GM21717 (cell line): ENCODE data around the gene FAM163B.

ENCODE experiments used
- ATAC-seq: cut with Tn5 transposase; IDR thresholded peaks from one replicate; pipeline ENCODE4 v1.9.1; 2021; ENCODE audit warnings: mild to moderate bottlenecking, moderate library complexity; ENCODE audit not compliant: unreplicated experiment

The FAM163B gene

DNA sequence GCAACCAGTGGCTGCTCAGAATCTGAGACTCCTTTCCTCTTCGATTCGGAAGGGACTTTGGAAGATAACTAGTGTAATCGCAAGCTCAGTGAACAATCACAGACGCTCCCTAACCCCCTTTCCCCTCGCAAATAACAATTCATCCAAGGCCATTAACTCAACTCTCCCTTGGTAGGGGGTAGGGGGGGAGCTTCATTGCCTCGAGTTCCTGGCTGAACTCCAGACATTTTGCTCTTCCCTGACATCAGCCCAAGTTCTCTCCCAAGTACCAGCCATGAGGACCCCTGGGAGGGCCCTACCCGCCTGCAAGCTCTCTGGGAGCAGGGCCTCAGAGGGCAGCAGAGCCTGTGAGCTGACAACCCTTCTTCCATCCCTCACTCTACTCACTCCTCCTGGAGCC is 8.4 kb downstream of the FAM163B start:
- no peak for ATAC-seq

DNA sequence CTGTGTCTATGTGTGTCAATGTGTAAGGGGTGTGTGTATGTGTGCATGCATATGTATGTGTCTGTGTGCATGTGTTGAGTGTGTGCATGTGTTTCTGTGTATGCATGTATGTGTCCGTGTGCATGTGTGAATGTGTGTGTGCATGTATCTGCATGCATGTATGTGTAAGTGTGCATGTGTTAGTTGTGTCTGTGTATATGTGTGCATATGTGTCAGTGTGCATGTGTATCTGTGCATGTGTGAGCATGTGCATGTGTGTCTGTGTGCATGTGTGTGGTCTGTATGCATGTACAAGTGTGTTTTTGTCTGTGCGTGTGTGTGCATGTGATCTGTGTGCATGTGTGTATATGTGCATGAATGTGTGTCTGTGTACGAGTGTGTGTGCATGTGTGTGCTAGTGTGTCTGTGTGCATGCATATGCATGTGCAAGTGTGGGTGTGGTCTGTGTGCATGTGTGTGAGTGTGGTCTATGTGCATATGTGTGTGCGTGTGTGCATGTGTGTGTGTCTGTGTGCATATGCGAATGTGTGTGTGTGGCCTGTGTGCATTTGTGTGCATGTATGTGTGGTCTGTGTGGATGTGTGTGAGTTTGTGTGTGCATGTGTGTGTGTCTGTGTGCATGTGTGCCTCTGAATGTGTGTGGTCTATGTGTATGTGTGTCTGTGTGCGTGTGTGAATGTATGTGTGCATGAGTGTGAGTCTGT is 9.6 kb downstream of the FAM163B start:
- no peak for ATAC-seq

DNA sequence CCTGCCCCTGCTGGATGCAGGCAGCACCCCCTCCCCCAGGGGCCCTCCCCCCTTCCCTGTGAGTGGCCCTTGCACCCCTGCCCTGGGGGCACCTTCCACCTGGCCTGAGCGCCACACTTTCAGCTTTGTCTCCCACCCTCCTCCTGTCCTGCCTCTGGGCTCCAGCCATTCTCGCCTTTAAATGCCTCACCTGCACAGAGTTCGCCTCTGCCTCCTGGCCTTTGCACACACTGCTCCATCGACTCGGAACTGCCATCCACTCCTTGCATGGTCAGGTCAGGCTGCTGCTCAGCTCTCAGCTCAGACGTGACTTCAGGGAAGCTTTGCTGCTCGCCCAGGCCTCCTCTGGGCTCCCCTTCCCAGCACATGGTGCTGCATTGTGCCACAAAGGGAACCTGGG is 10.2 kb downstream of the FAM163B start:
- ATAC-seq: no peak

DNA sequence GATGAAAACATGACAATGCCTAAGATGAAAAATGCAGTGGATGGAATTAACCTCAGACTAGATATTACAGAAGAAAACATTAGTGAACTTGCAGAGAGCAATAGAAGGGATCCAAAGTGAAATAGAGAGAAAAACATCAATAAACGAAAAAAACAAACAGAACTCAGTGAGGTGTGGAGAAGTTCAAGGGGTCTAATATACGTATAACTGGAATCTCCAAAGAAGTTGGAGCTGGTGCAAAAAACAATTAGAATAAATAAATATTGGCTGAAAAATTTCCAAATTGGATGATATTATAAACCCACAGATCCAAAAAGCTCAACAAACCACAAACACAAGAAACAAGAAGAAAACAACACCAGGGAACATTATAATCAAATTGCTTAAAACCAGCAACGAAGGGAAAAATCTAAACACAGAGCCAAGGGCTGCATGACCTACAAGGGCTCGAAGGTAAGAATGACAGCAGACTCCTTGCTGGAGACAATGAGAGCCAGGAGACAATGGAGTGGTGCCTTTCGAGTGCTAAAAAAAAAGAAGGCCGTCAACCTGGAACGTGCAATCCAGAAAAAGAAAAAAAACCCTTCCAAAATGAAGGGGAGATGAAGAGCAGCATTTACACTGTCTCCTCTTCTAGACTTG is 11.8 kb downstream of the FAM163B start:
- no peak for ATAC-seq

DNA sequence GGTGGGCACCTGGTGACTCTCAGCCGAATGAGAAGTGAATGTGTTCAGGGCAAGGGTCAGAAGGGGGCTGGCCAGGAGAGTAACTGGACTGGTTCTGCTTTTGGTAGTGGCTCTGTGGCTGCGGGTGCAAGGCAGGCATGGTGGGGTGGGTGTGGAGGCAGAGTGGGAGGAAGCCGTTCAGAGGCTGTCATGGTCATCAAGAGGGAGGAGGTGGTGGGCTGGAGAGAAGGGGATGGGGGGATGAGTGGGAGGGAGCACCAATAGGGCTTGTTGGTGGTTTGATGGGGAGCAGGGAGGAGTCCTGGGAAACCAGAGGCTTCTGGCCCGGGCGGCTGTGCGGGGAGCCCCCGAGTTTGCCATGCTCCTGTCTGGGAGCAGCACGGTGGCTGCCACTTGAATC is 13.3 kb downstream of the FAM163B start:
- no peak for ATAC-seq

DNA sequence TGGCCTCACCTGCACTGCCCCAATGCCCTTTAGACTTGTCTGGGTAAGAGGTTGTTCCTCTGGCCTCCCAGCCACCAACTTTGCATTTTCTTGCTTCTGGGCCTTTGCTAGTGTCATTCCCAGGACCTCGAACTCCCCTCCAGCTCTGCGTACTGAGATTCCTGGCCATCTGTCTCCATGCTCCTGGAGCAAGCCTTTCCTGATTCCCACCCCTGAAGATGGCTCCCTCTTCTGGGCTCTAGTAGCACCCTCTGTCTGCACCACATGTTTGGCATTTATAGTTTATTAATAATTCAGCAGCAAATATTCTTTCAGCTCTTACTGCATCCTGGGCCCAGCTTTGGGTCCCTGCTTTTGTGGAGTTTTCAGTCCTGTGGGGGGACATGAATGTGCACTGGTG is 14.9 kb downstream of the FAM163B start:
- ATAC-seq: no peak

DNA sequence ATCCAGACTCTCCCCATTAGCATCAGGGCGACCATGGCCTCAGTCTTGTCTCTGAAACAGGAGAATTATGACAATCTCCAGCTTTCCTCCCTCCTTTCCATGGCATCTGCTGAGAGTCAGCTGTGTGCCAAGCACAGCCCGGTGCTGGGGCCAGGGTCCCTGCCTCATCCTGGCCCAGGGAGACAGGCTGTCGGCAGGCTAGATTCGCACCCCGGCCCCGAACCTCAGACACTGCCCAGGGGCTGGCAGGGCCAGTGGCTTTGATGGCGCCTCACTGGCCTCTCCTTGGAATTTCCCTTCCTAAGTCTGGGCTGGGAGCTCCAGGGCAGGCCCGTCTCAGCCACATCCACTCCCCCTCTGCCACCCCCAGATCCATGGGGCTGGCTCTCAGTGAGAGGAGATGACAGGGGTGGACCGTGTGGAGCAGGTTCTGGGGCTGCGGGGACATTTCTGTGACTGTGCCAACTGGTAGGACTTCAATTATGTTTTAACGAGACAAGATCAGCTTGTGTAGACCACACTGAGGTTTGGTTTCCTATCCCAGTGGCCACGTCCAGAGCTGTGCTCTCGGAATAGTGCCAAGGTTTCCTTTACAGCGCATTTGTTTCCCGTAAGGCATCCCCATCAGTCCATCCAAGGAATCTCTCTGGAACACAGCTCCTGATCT is 15.5 kb downstream of the FAM163B start:
- no peak for ATAC-seq

DNA sequence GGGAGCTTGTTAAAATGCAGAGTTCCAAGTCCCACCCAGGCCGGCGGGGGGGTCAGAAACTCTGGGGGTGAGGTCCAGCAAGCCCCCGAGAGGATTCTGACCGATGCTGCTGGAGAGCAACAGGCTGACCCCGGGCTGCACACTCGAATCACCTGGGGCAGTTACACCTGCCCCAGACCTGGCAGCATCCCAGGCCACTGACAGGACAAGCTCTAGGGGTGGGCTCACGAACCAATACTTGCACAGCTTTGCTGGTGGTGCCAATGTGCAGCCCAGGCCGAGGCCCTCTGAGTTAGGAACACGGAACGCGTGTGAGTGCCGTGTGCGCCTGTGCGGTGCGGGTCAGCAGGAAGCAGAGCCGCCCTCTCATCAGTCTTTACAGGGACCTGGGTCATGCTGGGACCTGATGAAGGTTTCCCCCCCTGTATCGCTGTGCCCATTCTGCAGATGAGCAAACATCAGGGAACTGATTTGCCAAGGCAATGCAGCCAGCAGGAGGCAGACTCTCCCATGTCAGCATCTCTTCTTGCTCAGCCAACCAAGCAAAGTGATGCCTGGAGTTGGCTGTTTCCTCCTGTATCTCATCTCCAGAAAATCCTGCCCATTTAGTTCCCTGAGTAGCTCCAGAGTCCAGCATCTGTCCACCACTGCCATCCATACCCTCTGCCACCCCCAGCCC is 16.3 kb downstream of the FAM163B start:
- no peak for ATAC-seq

DNA sequence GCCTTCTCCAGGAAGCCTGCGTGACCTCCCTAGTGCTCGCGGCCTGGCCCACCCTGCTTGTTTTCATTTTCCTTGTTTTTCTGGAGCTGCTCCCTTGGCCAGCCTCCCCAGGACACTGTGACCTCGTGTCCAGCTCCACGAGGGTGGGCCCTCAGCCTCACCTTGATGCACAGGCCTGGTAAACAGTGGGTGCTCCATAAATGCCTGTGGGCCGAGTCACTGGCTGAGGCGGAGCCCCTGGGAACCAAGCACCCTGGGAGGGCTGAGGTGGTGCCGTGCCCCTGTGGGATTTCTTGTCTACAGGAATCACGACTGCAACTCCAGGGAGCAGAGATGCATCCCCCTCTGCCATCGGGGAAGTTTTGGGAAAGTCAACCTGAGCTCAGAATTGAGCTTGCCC is 17.2 kb downstream of the FAM163B start:
- no peak for ATAC-seq

DNA sequence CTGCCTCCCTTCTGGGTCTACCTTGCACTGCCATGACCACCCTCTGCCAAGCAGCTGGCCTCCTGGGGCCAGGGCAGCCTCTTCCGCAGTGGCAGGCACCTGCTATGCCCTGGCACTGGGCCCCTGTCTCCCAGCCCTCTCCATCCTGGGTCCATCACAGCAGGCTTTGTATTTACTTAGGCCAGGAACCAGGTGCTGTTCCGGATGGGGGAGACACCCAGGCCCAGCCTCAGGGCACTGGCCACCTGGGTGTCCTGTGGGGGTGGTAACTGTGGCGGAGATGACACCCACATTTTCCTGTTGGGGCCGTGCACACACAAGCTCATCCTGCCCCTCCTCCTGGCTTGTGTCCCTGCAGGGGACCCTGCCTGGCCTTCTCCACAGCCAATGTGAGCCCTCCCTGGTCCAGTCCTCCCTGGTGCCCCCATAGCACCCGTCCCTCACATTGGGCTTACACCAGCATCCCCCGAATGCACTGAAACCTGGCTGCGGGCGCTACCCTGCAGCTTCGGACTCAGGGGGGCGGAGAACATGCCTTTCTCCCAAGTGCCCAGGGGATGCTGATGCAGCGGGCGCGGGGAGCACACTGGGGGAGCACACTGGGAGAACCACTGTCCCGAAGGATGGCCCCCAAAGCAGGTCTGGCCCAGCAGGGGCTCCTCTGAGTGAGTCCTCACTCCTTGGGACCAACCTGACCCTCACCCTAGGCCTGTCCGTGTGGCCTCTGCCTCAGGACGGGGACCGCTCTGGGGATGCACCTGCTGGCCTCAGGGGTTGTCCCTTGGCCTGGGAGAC is 17.9 kb downstream of the FAM163B start:
- ATAC-seq: no peak

DNA sequence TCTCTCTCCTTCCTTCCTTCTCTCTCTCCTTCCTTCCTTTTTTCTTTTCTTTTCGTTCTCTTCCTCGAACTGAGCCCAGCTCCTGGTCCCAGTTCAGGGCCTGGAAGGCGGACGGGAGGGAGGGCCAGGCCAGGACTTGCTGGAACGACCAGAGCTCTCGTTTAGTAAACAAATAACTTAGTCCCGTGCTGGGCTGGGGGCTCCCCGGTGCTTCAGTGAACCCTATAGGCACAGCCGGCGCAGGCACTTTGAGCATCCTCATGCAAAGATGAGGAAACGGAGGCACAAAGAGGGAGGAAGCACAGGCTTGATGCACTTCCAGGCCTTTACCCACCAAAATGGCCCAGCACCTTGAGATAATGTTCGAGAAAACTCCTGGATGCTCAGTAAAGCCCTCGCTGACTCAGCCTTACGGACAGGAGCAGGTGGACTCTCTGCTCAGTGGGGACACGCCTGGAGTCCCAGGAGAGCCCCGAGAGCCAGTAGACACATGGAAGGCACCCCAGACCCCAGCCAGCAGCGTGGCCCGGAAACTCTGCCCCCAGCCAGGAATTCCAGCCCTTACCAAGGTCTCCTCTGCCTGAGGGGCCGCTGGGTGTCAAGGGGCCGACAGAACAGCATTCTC is 18.8 kb downstream of the FAM163B start:
- ATAC-seq: no peak

DNA sequence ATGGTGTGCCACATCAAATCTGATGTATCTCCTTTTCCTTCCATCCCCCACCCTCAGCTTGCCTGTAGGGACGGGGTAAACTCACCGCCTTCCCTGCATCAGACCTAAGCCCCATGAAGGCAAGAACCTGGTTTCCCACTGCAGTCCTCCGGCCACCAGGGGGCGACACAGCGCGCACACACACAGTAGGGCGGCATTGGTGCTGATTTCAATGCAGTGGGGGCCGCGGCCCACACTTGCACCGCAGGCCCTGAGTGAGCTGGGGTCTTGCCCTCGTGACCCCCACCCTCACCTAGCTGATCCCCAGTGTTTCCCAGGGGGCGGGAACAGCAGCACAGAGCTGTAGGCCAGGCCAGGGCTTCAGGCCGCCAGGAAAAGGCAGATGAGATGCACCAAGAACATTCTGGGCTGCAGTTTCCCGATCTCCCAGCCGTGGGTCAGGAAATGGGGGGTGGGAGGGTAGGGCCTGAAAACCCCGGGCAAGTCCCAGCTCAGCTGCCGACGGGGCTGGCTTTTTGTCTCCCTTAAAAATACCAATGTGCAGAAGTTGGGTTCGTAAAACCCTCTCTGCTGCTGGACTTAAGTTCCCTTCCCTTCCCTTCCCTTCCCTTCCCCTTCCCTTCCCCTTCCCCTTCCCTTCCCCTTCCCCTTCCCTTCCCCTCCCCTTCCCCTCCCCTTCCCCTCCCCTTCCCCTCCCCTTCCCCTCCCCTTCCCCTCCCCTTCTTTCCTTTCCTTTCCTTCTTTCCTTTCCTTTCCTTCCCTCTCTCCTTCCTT is 19.5 kb downstream of the FAM163B start:
- ATAC-seq: no peak

DNA sequence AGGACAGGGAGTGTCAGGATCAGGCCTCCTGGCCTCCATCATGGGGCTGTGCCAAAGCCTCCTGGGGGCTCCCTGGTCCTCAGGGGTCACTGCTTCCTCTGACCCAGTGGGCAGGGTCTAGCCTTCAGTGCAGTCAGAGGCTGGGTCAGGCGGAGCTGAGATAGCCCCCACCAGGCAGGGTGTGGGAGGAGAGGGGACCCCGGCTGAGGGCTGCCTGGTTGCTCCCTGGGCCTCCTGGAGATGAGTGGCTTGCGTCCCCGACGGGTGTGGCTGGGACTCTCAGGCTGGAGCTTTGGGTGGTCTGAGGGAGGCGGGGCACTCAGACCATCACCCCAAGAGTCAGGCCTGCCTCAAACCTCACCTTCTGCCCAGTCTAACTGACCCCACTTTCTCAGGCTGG is 21.7 kb downstream of the FAM163B start:
- ATAC-seq: no peak

DNA sequence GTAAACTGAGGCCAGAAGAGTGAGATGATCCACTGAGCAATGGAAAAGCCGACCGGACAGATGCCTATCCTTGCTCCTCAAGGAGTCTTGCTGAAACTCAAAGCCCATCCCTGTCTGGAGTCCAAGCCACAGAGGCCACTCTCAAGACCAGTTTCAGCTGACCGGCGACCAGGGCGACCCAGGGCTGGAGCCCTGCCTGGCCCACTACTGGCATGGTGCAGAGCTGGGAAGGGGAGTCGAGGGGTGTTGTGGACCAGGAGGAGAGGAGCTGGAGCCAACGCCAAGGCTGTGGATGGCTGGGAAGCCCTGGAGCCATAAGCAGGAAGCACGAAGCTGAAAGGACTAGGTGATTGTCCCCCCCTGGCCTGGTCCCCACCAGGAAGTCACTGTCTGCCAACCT is 22.1 kb downstream of the FAM163B start:
- ATAC-seq: no peak

DNA sequence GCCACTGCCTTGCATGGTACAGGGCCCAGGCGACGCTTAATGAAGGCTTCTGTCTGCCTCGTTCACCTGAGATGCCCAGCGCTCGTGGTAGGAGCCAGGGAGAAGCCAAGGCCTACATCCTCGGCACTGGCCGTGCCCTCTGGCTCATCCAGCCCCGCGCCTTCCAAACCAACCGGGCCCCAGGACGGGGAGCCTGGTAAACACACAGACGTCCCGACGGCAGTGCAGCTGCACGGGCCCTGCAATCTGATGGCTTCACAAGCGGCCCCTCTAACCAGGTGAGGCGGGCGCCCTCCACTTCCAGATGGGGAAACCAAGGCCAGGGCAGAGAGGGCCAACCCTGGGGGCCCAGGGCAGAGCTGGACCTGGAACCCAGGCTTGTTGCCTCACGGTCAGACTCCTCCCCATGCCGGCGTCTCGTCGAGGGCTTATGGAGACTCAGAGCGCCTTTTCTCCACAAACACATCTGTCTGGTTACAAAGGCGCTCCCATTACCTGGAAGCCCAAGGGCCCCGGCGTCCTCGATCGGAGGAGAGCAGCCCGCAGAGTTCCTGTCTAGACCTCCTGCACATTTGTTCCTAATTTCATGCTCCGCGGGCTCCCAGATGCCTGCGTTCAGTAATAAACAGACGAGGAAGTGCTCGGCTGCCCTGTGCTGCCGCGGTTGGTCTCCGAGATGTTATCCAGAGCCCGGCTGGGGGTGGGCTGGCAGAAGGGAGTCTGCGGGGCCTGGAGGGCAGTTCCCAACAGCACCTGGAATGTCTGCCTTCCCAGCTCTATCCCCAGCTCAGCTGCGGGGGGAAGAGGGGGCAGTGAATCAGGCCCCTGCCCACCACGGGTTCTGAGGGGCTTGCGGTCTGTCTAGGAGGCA is 23.5 kb downstream of the FAM163B start:
- no peak for ATAC-seq

DNA sequence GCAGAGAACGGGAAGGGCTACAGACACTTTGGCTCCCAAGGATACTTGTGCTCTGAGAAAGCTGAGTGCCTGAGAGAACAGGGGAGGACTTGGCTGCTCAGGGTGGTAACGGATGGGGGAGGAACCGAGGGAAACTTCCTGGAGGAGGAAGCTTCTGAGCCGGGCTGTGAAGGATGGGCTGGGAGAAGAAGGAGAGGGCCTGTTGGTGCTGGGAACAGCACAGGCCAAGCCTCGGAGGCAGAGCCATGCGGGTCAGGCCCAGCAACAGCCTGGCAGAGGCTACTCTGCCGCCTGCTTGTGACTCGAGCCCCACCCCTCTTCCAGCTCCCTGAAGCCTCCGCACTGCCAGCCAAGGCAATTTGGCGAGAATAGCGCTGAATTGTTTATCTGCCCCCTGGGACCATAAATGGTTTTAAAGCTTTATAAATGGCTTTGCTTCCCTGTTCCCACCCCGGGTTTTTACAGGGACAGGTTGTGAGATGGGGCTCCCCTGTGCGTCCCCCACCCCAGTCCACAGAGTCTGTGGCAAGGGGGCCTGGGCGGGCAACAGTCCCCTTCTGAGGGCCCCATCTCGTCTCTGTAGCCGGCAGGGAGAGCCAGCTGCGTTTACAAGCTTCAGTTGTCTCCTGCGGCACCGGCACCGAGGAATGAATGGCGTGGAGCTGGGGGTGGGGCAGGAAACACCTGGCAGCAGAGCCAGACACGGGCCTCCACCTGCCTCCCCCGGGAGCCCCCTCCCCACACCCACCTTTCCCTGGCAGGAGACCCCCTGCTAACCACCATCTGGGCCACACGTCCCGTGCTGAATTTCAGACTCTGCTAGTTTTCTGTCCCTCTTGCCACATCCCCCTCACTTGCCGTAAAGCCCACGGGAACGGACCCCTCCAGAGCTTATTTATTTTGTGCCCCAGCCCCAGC is 24.4 kb downstream of the FAM163B start:
- ATAC-seq: no peak

DNA sequence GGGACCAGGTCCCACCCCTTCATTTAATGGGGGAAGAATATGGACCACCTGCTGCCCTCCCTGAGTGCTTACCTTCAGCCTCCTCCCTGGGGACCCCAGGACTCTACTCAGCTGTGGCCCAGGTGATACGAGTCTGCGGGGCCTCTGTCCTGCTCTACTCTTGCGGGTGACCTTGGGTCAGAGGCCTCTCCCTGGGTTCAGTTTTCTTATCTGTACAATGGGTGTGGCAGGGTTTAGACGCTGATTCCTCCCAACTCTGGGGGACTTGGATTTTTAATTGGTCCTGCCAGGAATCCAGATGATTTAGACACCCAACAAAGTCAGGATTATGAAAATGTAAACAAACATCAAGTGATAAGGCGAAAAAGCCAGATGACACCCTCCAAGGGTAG is 25.0 kb downstream of the FAM163B start:
- ATAC-seq: no peak

DNA sequence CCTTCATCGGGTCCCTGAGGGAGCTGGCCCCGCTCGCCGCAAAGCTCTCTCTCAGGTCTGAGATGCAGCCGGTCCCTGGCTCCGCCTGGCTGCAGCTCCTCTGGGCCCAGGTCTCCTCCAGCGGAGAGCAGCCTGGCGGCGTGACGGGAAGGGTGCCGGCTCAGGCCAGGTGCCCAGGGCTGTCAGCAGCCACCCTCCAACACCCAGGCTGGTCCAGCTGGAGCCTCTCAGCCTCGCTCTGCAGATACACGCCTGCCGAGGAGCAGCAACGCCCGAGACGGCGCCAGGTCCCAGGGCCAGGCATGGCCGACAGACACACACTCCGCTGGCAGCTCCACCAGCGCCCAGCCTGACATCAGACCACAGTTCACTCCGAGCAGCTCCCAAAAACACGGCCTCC is 25.6 kb downstream of the FAM163B start:
- ATAC-seq: no peak
